Hepatocyte (in vitro differentiated cells): Measurements from ENCODE around the gene CCZ1B. TPM values are rescaled to one million over a fixed set of nuclear protein-coding genes. Genes with fewer than 3 reads are reported as not detected.
"Not testable (repeated sequence)": the region's sequence is repeated elsewhere in the genome, so short reads cannot be mapped to it uniquely, and the experiment has no call there.

ENCODE experiments used
- DNase-seq: peaks from one replicate; pipeline ENCODE4 v3.0.0-alpha.2; 2016; ENCODE audit warnings: low spot score
- H2AFZ ChIP-seq: fragments of 200-600 bp; sonication (generic); 2 replicates; pipeline ENCODE4 v1.6.0; 2016; ENCODE audit warnings: antibody characterized with exemption, mild to moderate bottlenecking
- H3K27ac ChIP-seq: fragments of 200-600 bp; sonication (generic); 2 replicates; pipeline ENCODE4 v1.5.1; 2016; ENCODE audit warnings: mild to moderate bottlenecking
- H3K27me3 ChIP-seq: fragments of 200-600 bp; sonication (generic); 2 replicates; pipeline ENCODE4 v1.6.1; 2016
- H3K36me3 ChIP-seq: fragments of 200-600 bp; sonication (generic); replicated peaks from 2 replicates; pipeline ENCODE4 v1.5.1; 2016; ENCODE audit warnings: low read depth; ENCODE audit not compliant: insufficient read depth
- H3K4me1 ChIP-seq: fragments of 200-600 bp; sonication (generic); 2 replicates; pipeline ENCODE4 v1.5.1; 2016; ENCODE audit warnings: mild to moderate bottlenecking, moderate library complexity; ENCODE audit not compliant: insufficient read depth
- H3K4me2 ChIP-seq: fragments of 200-600 bp; sonication (generic); 2 replicates; pipeline ENCODE4 v1.6.0; 2016
- H3K4me3 ChIP-seq: fragments of 200-600 bp; sonication (generic); 2 replicates; pipeline ENCODE4 v1.5.1; 2016; ENCODE audit warnings: mild to moderate bottlenecking
- H3K79me2 ChIP-seq: fragments of 200-600 bp; sonication (generic); 2 replicates; pipeline ENCODE4 v1.6.0; 2017; ENCODE audit warnings: mild to moderate bottlenecking
- H3K9me2 ChIP-seq: fragments of 200-600 bp; sonication (generic); replicated peaks from 2 replicates; pipeline ENCODE4 v1.6.0; 2017; ENCODE audit warnings: mild to moderate bottlenecking; ENCODE audit not compliant: insufficient read depth
- H3K9me3 ChIP-seq: fragments of 200-600 bp; sonication (generic); 2 replicates; pipeline ENCODE4 v1.5.1; 2016; ENCODE audit warnings: low read depth, mild to moderate bottlenecking
- H4K20me1 ChIP-seq: fragments of 200-600 bp; sonication (generic); 2 replicates; pipeline ENCODE4 v1.6.0; 2016; ENCODE audit warnings: mild to moderate bottlenecking; ENCODE audit not compliant: insufficient read depth, poor library complexity, severe bottlenecking
- EZH2 ChIP-seq: fragments of 200-600 bp; sonication (generic); IDR thresholded peaks from 2 replicates; pipeline ENCODE4 v1.6.1; 2016; ENCODE audit warnings: antibody characterized with exemption, mild to moderate bottlenecking, borderline replicate concordance
- EZH2phosphoT487 ChIP-seq: fragments of 200-600 bp; sonication (generic); IDR thresholded peaks from one replicate; pipeline ENCODE4 v1.6.1; 2018; ENCODE audit warnings: antibody characterized with exemption, mild to moderate bottlenecking, low read depth, moderate library complexity; ENCODE audit not compliant: unreplicated experiment, severe bottlenecking
- WGBS: methylation state at CpG from one replicate; pipeline ENCODE4 v1.1.6; 2016; ENCODE audit warnings: low lambda C conversion rate; ENCODE audit errors: missing lambda C conversion rate; 5-methylcytosine and 5-hydroxymethylcytosine counted together
- polyA plus RNA-seq: library from polyadenylated mRNA; unstranded; fragments of >200 nt; fragmentation: Nextera tagmentation; extraction: Ambion mirVana; gene quantifications from 2 replicates; pipeline ENCODE4 v1.2.1, GENCODE V29; 2016
- total RNA-seq: library from RNA; depleted of rRNA; stranded (reverse); fragments of >200 nt; gene quantifications from 2 replicates; pipeline ENCODE4 v1.2.3, GENCODE V29; 2014
- TF ChIP-seq, protein P1 (sequence below): fragments of 200-600 bp; sonication (generic); IDR thresholded peaks from 2 replicates; pipeline ENCODE4 v1.5.1; 2016; ENCODE audit warnings: antibody characterized with exemption, mild to moderate bottlenecking; ENCODE audit not compliant: poor library complexity

Gene CCZ1B
- total and polyA plus RNA-seq, 2 experiments from 2014 or later = 25.0 to 28.9 TPM

DNA sequence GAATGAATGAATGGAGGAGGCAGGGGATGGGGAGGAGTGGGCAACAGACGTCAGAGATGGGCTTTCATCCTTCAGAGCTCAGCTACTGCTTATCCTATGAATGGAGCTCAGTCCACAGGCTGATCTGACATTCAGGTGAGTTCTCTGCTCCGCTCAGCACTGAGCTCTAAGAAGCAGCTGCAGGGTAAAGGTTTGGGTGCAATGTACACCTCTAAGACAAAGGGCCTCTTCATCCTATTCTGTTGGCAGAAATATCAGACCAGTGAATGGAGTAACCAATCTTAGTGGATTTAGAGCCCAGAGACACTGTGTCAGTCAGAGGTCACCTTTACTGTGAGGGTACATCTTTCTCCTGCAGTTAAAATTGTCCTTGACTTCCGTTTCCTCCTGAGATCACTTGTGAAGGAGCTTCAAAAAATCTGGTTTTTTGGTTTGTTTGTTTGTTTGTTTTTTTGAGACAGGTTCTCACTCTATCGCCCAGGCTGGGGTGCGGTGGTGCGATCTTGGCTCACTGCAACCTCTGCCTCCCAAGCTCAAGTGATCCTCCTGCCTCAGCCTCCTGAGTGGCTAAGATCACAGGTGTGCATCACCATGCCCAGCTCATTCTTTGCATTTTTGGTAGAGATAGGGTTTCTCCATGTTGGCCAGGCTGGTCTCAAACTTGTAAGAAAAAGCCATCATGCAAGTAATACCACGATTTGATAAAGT lies 5.1 kb upstream of the CCZ1B start:
- Histone ChIP-seq H3K27me3 (no peaks in the 10 kb centered on the region), H2AFZ (no peak overlapping the region), H3K9me3 (no peaks in the 10 kb centered on the region), H3K79me2 (no peaks in the 10 kb centered on the region), H4K20me1 (no peaks in the 10 kb centered on the region), H3K4me2 (no peak overlapping the region), H3K9me2 (no peaks in the 10 kb centered on the region), H3K4me3 (no peak overlapping the region), H3K36me3 (no peaks in the 10 kb centered on the region), H3K27ac (no peak overlapping the region), H3K4me1 (no peaks in the 10 kb centered on the region)
- TF ChIP-seq EZH2phosphoT487 (no peak), EZH2 (no peak)
- TF ChIP-seq, protein P1, sequence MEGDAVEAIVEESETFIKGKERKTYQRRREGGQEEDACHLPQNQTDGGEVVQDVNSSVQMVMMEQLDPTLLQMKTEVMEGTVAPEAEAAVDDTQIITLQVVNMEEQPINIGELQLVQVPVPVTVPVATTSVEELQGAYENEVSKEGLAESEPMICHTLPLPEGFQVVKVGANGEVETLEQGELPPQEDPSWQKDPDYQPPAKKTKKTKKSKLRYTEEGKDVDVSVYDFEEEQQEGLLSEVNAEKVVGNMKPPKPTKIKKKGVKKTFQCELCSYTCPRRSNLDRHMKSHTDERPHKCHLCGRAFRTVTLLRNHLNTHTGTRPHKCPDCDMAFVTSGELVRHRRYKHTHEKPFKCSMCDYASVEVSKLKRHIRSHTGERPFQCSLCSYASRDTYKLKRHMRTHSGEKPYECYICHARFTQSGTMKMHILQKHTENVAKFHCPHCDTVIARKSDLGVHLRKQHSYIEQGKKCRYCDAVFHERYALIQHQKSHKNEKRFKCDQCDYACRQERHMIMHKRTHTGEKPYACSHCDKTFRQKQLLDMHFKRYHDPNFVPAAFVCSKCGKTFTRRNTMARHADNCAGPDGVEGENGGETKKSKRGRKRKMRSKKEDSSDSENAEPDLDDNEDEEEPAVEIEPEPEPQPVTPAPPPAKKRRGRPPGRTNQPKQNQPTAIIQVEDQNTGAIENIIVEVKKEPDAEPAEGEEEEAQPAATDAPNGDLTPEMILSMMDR = no peak
- DNase-seq = no peak
- WGBS = 86% methylated on average over 7 of the region's 7 CpGs

DNA sequence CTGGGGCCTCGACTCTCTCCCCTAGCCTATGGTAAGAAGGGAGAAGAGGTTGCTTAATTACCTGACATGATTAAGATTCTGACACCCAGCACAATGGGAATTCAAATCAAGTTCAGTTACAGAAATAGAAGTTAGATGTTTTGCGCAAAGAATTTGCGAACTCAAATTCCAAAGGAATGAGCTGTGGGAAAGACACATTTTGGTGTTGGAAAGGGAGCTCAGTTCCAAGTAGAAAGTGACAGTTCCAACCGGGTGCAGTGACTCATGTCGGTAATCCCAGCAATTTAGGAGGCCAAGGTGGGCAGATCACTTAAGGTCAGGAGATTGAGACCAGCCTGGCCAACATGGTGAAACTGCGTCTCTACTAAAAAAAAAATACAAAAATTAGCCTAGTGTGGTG lies 4.0 kb upstream of the CCZ1B start:
- not testable (repeated sequence) for H4K20me1 ChIP-seq, H3K4me1 ChIP-seq, H3K9me2 ChIP-seq, H3K9me3 ChIP-seq, H3K4me3 ChIP-seq, H3K27ac ChIP-seq, H2AFZ ChIP-seq, H3K36me3 ChIP-seq, DNase-seq, H3K79me2 ChIP-seq, H3K27me3 ChIP-seq, H3K4me2 ChIP-seq
- 87% methylated on average over 6 of the region's 6 CpGs for WGBS

DNA sequence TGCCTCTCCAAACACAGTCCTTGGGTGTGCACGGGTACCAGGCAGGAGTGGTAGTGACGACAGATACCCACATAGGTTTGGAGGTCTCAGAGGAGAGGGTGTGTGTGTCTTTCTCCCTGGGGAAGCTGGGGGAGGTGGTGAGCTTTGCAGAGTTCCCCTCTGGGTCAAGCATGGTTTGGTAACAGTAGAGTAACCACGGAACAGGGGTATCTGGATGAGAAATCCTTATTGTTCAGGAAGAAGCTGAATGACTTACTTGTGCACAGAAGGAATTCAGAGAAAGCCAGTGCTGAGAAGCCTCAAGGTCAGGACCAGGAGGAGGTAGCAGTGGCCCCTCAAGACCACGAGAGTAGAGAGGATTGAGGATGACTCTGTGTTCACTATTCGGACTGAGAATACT lies 3.5 kb upstream of the CCZ1B start:
- H3K27me3 ChIP-seq, H4K20me1 ChIP-seq, H3K27ac ChIP-seq, H3K9me3 ChIP-seq, DNase-seq, H3K4me3 ChIP-seq, H3K79me2 ChIP-seq, H3K36me3 ChIP-seq, H2AFZ ChIP-seq, H3K4me1 ChIP-seq, H3K9me2 ChIP-seq, H3K4me2 ChIP-seq: not testable (repeated sequence)
- 76% methylated on average over 5 of the region's 5 CpGs for WGBS

DNA sequence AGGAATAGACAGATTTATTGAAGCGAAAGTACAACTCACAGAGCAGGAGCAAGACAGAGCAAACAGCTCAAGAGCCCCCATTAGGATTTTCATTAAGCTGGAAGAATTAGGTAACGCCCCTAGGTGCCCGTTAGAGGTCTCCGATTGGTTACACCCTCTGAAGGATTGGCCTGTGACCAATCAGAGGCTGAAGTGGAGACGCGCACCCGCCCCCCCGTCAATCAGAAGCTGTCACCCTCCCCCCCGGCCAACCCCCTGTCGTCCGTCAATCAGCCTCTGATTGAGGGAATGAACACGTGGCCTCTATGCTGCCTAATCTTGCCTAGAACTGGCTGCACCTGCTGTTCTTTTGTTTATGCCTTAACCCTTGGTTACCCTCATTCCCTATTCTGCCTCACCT lies 1.1 kb upstream of the CCZ1B start:
- H3K79me2 ChIP-seq = peaks cover 10% of the 10 kb centered on the region
- H3K9me2 ChIP-seq, H3K4me3 ChIP-seq: not testable (repeated sequence)

DNA sequence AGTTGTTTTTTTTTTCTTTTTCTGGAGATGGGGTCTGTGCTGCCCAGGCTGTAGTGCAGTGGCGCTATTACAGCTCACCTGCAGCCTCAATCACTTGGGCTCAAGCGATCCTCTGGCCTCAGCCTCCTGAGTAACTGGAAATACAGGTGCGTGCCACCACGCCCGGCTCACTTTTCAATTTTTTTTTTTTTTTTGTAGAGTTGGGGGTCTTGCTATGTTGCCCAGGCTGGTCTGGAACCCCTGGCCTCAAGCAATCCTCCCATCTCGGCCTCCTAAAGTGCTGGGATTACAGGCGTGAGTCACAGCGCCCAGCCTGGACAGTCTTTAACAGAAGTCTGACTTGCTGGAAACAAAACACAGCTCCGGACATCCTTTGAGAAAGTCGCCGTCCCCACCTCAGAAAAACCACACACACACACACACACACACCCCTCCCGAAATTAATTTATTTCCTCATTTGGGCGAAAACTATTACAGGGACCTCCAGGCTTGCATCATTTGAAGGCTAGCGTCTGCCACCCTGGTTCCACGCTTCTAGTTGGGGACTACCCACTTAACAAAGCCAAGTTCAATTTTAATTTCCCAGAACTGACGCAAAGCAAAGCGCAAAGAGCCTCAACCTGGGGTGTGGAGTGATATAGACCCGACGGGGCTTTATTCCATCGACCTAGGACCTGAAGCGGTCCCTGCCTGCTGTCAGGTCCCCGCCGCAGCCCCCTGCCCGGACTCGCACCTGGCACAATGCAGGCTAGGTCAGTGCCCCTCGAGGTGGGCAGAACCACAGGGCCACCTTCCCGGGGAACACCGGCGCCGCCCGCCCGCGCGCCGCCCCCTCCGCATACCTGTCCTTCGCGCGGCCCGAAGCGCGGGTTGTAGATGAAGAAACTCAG lies 594 bp downstream of the CCZ1B start:
- not testable (repeated sequence) for H3K36me3 ChIP-seq, H3K27me3 ChIP-seq, H3K9me2 ChIP-seq, H3K4me3 ChIP-seq, H3K27ac ChIP-seq, DNase-seq, H3K4me1 ChIP-seq, H3K9me3 ChIP-seq, H4K20me1 ChIP-seq, H2AFZ ChIP-seq
- H3K4me2 ChIP-seq = peak overlapping the region; percentile 73
- H3K79me2 ChIP-seq = peaks cover 10% of the 10 kb centered on the region
- WGBS = 21% methylated on average over 8 of the region's 42 CpGs

More for the DNA sequence above, 1.1 kb upstream of the CCZ1B start:
- H4K20me1 ChIP-seq, H2AFZ ChIP-seq, H3K27me3 ChIP-seq, H3K4me1 ChIP-seq, H3K4me2 ChIP-seq, H3K36me3 ChIP-seq, DNase-seq, H3K27ac ChIP-seq, H3K9me3 ChIP-seq: not testable (repeated sequence)
- WGBS = 64% methylated on average over 9 of the region's 12 CpGs

DNA sequence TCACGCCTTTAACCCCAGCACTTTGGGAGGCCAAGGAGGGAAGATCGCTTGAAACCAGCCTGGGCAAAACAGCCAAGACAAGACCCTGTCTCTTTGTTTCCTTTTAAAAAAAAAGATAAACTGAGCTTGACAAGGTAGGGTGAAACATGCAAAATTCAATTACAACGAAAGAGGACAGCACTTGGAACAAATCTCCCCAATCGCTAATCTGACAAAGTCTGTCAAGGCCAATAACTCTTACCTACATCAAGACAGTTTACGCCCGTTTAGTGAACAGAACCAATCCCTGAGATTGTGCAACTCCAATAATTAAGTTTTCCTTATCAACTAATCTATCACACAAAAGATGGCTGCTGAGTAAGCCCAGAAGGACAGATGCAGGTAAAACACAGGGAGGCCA lies 4.5 kb downstream of the CCZ1B start:
- not testable (repeated sequence) for H3K9me3 ChIP-seq, H3K36me3 ChIP-seq, H3K27me3 ChIP-seq, H3K9me2 ChIP-seq, DNase-seq, H2AFZ ChIP-seq, H3K4me3 ChIP-seq, H3K4me1 ChIP-seq, H3K4me2 ChIP-seq, H4K20me1 ChIP-seq, H3K27ac ChIP-seq
- peaks cover 10% of the 10 kb centered on the region for H3K79me2 ChIP-seq
- WGBS = 91% methylated on average over 6 of the region's 6 CpGs

DNA sequence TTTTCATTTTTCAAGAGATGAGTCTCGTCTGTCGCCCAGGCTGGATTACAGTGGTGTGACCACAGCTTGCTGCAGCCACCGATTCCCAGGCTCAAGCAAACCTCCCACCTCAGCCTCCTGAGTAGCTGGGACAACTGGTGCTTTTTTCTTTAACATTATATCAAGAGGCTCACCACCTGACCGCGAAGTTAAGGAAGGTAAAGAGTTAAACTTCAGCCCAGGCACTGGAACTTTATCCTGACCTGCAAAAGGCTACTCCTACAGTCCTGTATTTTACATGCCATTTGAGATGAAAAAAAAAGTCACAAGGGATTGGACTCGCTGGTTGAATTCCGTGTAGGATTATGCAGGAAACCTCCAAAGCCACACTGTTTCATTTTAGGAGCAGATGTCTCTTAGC lies 10.6 kb downstream of the CCZ1B start:
- DNase-seq, H3K27ac ChIP-seq, H3K4me3 ChIP-seq, H3K9me3 ChIP-seq, H2AFZ ChIP-seq, H3K36me3 ChIP-seq, H3K9me2 ChIP-seq, H3K4me2 ChIP-seq, H3K4me1 ChIP-seq, H3K27me3 ChIP-seq, H4K20me1 ChIP-seq, H3K79me2 ChIP-seq: not testable (repeated sequence)
- 97% methylated on average over 7 of the region's 7 CpGs for WGBS
